GM19035 (cell line): Measurements from ENCODE around the gene PLD4.
"Not testable (repeated sequence)": the region's sequence is repeated elsewhere in the genome, so short reads cannot be mapped to it uniquely, and the experiment has no call there.

Experiments
- ATAC-seq: cut with Tn5 transposase; IDR thresholded peaks from one replicate; pipeline ENCODE4 v1.9.1; 2021; ENCODE audit not compliant: unreplicated experiment

The PLD4 gene

DNA sequence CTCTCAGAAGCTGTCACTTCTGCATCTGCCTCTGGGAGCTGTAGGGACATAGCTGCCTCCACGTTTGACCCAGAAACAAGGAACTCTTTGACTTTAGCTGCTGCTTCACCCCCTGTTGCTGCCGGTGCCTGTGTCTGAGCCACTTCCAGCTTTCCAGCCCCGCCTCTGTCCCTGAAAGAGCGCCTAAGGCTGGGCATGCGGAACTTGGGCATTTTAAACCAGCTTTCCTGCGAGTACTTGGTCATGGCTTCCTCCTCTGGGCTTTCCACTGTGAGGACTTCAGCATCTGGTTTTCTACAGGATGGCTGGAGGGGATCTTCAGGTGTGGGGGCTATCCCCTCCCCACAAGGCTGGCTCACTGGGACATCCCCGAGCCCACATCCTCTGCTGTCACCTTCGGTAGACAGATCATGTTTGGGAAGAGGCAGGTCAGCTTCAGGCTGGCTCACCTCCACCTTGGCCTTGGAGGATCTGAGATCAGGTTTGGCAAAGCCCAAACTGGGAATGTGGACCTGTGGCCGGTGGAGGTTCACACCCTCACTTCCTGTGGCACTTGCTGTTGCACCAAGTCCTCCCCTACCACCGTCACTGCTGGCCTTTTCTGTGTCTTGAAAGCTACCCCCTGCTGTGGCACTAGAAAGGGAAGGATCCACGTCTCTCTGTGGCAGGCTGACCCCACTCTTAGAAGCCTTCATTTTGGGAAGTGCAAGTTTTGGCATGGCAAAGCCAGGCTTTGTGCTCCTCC lies 15.2 kb downstream of the PLD4 start:
- ATAC-seq = no peak

DNA sequence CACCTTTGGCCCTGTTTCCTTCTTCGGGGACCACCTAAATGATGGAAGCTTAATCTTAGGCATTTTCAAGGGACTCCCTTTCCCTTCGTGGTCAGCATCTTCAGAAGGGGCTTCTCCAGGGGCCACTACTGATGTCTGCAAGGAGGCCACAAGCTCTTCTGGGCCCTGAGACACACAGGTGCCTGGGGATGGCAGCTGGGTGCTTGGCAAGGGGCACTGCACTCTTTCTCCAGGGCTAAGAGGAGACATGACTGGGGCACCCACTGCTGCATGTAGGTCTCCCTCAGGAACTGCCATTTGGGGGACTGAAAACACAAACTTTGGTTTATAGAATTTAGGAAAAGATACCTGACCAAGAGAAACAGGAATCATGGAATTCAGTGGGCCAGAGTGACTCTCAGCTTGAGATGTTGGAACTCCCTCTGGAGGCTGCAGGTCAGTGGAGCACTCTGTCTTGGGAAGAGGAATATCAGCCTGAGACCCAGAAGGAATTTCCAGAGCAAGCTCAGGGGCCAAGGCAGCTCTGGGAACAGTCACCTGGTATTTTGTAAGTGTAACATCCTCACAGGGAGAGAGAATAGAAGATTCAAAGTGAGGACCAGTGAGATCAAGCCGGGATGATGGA lies 16.0 kb downstream of the PLD4 start:
- ATAC-seq = no peak

DNA sequence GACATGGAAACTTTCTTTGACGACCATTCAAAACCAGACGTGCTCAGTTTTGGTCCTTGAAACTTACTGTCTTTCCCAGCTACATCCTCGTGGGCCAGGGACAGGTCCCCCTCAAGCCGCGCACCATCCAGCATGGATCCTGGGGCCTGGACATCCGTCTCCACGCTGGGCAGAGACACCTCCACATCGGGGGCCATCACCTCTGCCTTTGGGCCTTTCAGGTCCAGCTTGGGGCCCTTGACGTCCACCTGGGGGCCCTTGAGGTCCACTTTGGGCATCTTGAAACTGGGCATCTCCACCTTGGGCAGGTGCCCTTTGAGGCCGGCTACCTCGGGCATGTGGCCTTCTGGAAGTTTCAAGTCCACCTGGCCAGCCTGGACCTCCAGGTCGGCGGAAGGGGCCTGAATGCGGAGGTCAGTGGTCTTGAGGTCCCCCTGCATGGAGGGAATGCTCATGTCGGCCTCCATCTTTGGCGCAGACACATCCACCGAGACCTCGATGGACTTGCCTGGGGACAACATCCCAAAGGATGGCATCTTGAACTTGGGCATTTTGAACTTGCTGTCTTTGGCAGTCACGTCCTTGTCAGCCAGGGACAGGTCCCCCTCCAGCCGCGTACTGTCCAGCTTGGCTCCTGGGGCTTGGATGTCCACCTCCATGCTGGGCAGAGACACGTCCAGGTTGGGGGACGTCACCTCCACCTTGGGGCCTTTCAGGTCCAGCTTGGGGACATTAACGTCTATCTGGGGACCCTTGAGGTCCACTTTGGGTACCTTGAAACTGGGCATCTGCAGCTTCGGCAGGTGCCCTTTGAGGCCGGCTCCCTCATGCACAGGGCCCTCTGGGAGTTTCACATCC lies 17.1 kb downstream of the PLD4 start:
- no peak for ATAC-seq

DNA sequence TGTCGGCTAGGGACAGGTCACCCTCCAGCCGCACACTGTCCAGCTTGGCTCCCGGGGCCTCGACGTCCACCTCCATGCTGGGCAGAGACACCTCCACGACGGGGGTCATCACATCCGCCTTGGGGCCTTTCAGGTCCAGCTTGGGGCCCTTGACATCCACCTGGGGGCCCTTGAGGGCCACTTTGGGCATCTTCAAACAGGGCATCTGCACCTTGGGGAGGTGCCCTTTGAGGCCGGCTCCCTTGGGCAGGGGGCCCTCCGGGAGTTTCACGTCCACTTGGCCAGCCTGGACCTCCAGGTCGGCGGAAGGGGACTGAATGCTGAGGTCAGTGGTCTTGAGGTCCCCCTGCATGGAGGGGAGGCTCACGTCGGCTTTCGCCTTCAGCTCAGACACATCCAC lies 17.9 kb downstream of the PLD4 start:
- ATAC-seq = no peak

DNA sequence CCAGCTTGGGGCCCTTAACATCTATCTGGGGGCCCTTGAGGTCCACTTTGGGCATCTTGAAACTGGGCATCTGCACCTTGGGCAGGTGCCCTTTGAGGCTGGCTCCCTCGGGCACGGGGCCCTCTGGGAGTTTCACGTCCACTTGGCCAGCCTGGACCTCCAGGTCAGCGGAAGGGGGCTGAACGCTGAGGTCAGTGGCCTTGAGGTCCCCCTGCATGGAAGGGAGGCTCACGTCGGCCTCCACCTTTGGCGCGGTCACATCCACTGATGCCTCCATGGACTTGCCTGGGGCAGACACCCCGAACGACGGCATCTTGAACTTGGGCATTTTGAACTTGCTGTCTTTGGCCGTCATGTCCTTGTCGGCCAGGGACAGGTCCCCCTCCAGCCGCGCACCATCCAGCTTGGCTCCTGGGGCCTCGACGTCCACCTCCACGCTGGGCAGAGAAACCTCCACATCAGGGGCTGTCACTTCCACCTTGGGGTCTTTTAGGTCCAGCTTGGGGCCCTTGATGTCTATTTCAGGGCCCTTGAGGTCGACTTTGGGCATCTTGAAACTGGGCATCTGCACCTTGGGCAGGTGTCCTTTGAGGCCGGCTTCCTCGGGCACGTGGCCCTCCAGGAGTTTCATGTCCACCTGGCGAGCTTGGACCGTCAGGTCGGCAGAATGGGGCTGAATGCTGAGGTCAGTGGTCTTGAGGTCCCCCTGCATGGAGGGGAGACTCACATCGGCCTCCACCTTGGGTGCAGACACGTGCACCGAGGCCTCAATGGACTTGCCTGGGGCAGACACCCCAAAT lies 18.7 kb downstream of the PLD4 start:
- not testable (repeated sequence) for ATAC-seq

DNA sequence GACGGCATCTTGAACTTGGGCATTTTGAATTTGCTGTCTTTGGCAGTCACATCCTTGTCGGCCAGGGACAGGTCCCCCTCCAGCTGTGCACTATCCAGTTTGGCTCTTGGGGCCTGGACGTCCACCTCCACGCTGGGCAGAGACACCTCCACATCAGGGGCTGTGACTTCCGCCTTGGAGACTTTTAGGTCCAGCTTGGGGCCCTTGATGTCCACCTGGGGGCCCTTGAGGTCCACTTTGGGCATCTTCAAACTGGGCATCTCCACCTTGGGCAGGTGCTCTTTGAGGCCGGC lies 19.3 kb downstream of the PLD4 start:
- not testable (repeated sequence) for ATAC-seq

DNA sequence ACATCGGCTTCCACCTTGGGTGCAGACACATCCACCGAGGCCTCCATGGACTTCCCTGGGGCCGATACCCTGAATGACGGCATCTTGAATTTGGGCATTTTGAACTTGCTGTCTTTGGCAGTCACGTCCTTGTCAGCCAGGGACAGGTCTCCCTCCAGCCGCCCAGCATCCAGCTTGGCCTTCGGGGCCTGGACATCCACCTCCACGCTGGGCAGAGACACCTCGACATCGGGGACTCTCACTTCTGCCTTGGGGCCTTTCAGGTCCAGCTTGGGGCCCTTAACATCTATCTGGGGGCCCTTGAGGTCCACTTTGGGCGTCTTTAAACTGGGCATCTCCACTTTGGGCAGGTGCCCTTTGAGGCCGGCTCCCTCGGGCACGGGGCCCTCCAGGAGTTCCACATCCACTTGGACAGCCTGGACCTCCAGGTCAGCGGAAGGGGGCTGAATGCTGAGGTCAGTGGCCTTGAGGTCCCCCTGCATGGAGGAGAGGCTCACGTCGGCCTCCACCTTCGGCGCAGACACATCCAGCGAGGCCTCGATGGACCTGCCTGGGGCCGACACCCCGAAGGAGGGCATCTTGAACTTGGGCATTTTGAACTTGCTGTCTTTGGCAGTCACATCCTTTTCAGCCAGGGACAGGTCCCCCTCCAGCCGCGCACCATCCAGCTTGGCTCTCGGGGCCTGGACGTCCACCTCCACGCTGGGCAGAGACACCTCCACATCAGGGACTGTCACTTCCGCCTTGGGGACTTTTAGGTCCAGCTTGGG lies 19.9 kb downstream of the PLD4 start:
- ATAC-seq = not testable (repeated sequence)

DNA sequence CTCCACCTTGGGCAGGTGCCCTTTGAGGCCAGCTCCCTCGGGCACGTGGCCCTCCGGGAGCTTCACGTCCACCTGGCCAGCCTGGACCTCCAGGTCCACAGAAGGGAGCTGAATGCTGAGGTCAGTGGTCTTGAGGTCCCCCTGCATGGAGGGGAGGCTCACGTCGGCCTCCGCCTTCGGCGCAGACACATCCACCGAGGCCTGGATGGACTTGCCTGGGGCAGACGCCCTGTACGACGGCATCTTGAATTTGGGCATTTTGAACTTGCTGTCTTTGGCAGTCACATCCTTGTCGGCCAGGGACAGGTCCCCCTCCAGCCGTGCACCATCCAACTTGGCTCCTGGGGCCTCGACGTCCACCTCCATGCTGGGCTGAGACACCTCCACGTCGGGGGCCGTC lies 20.6 kb downstream of the PLD4 start:
- ATAC-seq = not testable (repeated sequence)

DNA sequence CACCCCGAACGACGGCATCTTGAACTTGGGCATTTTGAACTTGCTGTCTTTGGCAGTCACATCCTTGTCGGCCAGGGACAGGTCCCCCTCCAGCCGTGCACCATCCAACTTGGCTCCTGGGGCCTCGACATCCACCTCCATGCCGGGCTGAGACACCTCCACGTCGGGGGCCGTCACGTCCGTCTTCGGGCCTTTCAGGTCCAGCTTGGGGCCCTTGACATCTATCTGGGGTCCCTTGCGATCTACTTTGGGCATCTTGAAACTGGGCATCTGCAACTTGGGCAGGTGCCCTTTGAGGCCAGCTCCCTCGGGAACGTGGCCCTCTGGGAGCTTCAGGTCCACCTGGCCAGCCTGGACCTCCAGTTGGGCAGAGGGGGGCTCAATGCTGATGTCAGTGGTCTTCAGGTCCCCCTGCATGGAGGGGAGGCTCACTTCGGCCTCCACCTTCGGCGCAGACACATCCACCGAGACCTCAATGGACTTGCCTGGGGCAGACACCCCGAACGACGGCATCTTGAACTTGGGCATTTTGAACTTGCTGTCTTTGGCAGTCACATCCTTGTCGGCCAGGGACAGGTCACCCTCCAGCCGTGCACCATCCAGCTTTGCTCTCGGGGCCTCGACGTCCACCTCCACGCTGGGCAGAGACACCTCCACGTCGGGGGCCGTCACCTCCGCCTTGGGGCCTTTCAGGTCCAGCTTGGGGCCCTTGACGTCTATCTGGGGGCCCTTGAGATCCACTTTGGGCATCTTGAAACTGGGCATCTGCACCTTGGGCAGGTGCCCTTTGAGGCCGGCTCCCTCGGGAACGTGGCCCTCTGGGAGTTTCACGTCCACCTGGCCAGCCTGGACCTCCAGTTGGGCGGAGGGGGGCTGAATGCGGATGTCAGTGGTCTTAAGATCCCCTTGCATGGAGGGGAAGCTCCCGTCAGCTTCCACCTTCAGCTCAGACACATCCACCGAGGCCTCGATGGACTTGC lies 21.6 kb downstream of the PLD4 start:
- not testable (repeated sequence) for ATAC-seq

DNA sequence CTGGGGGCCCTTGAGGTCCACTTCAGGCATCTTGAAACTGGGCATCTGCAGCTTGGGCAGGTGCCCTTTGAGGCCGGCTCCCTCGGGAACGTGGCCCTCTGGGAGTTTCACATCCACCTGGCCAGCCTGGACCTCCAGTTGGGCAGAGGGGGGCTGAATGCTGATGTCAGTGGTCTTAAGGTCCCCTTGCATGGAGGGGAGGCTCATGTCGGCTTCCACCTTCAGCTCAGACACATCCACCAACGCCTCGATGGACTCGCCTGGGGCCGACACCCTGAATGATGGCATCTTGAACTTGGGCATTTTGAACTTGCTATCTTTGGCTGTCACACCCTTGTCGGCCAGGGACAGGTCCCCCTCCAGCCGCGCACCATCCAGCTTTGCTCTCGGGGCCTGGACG lies 22.5 kb downstream of the PLD4 start:
- ATAC-seq = not testable (repeated sequence)

DNA sequence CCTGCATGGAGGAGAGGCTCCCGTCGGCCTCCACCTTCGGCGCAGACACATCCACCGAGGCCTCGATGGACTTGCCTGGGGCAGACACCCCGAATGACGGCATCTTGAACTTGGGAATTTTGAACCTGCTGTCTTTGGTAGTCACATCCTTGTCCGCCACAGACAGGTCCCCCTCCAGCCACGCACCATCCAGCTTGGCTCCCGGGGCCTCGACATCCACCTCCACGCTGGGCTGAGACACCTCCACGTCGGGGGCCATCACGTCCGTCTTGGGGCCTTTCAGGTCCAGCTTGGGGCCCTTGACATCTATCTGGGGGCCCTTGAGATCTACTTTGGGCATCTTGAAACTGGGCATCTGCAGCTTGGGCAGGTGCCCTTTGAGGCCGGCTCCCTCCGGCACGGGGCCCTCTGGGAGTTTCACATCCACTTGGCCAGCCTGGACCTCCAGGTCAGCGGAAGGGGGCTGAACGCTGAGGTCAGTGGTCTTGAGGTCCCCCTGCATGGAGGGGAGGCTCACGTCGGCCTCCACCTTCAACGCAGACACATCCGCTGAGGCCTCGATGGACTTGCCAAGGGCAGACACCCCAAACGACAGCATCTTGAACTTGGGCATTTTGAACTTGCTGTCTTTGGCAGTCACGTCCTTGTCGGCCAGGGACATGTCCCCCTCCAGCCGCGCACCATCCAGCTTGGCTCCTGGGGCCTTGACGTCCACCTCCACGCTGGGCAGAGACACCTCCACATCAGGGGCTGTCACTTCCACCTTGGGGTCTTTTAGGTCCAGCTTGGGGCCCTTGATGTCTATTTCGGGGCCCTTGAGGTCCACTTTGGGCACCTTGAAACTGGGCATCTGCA lies 23.4 kb downstream of the PLD4 start:
- ATAC-seq = not testable (repeated sequence)

DNA sequence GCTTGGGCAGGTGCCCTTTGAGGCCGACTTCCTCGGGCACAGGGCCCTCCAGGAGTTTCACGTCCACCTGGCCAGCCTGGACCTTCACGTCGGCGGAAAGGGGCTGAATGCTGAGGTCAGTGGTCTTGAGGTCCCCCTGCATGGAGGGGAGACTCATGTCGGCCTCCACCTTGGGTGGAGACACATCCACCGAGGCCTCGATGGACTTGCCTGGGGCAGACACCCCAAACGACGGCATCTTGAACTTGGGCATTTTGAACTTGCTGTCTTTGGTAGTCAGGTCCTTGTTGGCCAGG lies 24.0 kb downstream of the PLD4 start:
- ATAC-seq = no peak

DNA sequence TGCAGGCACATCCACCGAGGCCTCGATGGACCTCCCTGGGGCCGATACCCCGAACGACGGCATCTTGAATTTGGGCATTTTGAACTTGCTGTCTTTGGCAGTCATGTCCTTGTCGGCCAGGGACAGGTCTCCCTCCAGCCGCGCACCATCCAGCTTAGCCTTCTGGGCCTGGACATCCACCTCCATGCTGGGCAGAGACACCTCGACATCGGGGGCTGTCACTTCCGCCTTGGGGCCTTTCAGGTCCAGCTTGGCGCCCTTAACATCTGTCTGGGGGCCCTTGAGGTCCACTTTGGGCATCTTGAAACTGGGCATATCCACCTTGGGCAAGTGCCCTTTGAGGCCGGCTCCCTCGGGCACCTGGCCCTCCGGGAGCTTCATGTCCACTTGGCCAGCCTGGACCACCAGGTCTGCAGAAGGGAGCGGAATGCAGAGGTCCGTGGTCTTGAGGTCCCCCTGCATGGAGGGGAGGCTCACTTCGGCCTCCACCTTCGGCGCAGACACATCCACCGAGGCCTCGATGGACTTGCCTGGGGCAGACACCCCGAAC lies 24.8 kb downstream of the PLD4 start:
- not testable (repeated sequence) for ATAC-seq

DNA sequence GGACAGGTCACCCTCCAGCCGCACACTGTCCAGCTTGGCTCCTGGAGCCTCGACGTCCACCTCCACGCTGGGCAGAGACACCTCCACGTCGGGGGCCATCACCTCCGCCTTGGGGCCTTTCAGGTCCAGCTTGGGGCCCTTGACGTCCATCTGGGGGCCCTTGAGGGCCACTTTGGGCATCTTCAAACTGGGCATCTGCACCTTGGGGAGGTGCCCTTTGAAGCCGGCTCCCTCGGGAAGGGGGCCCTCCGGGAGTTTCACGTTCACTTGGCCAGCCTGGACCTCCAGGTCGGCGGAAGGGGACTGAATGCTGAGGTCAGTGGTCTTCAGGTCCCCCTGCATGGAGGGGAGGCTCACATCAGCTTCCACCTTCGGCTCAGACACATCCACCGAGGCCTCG lies 25.3 kb downstream of the PLD4 start:
- no peak for ATAC-seq

DNA sequence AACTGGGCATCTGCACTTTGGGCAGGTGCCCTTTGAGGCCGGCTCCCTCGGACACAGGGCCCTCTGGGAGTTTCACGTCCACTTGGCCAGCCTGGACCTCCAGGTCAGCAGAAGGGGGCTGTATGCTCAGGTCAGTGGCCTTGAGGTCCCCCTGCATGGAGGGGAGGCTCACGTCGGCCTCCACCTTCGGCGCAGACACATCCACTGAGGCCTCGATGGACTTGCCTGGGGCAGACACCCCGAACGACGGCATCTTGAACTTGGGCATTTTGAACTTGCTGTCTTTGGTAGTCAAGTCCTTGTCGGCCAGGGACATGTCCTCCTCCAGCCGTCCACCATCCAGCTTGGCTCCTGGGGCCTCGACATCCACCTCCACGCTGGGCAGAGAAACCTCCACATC lies 26.0 kb downstream of the PLD4 start:
- not testable (repeated sequence) for ATAC-seq

DNA sequence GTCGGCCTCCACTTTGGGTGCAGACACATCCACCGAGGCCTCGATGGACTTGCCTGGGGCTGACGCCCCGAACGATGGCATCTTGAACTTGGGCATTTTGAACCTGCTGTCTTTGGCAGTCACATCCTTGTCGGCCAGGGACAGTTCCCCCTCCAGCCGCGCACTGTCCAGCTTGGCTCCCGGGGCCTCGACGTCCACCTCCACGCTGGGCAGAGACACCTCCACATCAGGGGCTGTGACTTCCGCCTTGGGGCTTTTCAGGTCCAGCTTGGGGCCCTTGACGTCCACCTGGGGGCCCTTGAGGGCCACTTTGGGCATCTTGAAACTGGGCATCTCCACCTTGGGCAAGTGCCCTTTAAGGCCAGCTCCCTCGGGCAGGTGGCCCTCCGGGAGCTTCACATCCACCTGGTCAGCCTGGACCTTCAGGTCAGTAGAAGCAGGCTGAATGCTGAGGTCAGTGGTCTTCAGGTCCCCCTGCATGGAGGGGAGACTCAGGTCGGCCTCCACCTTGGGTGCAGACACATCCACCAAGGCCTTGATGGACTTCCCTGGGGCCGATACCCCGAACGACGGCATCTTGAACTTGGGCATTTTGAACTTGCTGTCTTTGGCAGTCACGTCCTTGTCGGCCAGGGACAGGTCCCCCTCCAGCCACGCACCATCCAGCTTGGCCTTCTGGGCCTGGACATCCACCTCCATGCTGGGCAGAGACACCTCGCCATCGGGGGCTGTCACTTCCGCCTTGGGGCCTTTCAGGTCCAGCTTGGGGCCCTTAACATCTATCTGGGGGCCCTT lies 27.4 kb downstream of the PLD4 start:
- not testable (repeated sequence) for ATAC-seq

DNA sequence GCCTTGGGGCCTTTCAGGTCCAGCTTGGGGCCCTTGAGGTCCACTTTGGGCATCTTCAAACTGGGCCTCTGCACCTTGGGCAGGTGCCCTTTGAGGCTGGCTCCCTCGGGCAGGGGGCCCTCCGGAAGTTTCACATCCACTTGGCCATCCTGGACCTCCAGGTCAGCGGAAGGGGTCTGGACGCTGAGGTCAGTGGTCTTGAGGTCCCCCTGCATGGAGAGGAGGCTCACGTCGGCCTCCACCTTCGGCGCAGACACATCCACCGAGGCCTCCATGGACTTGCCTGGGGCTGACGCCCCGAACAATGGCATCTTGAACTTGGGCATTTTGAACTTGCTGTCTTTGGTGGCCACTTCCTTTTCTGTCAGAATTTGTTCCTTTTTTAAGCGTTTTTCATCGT lies 28.4 kb downstream of the PLD4 start:
- no peak for ATAC-seq
